ENCODE data around the gene MARVELD3.
"Not testable (repeated sequence)": the region's sequence is repeated elsewhere in the genome, so short reads cannot be mapped to it uniquely, and the experiment has no call there.

The MARVELD3 gene

DNA sequence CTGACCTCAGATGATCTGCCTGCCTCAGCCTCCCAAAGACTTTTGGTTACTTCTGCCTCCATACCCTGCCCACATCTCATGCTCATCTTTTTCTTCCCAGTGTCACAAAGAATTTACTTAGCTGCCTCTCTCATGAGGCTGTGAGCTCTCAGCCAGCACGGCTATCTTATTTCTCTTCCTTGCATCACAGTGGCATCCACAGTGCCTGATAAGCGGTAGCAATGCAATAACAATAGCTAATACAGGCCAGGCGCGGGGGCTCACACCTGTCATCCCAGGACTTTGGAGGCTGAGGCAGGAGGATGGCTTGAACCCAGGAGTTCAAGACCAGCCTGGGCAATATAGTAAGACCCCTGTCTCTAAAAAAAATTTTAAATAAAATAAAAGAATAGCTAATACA, 15.5 kb upstream of the MARVELD3 start:
- ChIA-PET POLR2A (no interaction called here), CTCF (interaction anchor here (0.6 to 7.2 kb wide), 57 partner anchors 9 to 480 kb away, joined by 3 to 111 read pairs (median 5); partner anchors contain the start of genes CHST4, TAT and ZNF23)
- TF ChIP-seq, protein P1, sequence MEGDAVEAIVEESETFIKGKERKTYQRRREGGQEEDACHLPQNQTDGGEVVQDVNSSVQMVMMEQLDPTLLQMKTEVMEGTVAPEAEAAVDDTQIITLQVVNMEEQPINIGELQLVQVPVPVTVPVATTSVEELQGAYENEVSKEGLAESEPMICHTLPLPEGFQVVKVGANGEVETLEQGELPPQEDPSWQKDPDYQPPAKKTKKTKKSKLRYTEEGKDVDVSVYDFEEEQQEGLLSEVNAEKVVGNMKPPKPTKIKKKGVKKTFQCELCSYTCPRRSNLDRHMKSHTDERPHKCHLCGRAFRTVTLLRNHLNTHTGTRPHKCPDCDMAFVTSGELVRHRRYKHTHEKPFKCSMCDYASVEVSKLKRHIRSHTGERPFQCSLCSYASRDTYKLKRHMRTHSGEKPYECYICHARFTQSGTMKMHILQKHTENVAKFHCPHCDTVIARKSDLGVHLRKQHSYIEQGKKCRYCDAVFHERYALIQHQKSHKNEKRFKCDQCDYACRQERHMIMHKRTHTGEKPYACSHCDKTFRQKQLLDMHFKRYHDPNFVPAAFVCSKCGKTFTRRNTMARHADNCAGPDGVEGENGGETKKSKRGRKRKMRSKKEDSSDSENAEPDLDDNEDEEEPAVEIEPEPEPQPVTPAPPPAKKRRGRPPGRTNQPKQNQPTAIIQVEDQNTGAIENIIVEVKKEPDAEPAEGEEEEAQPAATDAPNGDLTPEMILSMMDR (IDR thresholded peaks at IDR 0.05; ENCODE audit: control extremely low read depth, extremely low read depth, low read depth, missing control alignments): no peak
- DNase-seq (ENCODE audit: extremely low spot score): no peak

DNA sequence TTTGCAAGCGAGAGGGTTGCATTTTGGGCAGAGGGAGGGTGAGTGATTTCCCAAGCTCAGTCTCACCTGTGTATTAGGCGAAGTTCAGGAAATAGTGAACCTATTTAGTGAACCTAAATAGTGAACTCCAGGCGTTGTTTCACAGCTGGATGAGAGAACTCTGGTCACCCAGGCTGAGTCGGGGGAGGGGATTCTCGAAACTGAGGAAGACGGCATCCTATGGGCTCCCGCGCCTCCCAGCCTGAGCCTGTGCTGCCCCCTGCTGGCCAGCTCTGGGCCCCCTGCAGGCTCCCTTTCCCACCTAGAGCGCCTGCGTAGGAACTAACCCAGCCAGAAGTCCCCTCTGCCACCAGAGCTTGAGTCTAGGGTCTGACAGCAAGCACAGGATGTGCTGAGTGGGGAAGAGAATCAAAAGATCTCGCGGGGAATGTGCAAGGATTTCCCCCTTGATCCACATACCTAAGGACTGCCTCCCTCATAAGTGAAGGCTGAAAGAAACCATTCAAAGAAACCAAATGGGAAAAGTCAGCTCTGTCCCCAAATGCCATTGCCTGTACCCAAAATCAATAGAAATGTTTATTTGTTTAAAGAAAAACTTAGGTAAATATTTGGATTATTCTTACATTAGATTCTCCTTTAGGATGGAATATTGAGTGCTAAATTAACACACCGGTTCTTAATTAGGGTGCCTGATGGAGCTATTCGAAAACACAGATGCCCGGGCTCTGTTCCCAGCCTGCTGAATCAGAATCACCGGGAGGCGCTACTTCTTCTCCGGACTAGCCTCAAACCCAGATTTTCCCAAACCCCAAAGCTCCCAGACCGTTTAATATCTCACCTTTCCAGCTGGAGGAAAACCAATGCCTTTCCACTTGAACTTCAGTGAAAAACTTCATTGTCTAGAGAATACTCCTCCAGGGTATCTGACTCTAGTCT, 14.8 kb upstream of the MARVELD3 start:
- ChIA-PET CTCF (interaction anchor here (0.6 to 7.2 kb wide), 67 partner anchors 9 to 479 kb away, joined by 3 to 111 read pairs (median 5); partner anchors contain the start of genes CHST4, TAT and ZNF23), POLR2A (no interaction called here)
- TF ChIP-seq, protein P1 (IDR thresholded peaks at IDR 0.05; ENCODE audit: control extremely low read depth, extremely low read depth, low read depth, missing control alignments): peak; percentile 94
- DNase-seq (ENCODE audit: extremely low spot score): peak; percentile 85

DNA sequence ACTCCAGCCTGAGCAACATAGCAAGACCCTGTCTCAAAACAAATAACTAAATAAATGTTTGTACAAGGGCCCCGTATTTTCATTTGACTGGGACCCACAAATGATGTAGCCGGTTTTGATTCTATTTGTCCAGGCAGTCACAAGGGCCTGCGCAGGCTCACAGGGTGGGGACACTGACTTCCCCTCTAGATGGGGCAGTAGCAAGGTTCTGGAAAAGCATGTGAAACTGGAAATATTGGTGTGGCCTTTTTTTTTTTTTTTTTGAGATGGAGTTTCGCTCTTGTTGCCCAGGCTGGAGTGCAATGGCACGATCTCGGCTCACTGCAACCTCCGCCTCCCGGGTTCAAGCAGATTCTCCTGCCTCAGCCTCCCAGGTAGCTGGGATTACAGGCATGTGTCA, 11.0 kb upstream of the MARVELD3 start:
- POLR2A ChIA-PET; DNase-seq (ENCODE audit: extremely low spot score): not testable (repeated sequence)
- CTCF ChIA-PET: interaction anchor here (1.1 to 1.9 kb wide), 5 partner anchors 18 to 303 kb away, joined by 3 to 6 read pairs (median 3); no protein-coding TSS in a partner anchor

DNA sequence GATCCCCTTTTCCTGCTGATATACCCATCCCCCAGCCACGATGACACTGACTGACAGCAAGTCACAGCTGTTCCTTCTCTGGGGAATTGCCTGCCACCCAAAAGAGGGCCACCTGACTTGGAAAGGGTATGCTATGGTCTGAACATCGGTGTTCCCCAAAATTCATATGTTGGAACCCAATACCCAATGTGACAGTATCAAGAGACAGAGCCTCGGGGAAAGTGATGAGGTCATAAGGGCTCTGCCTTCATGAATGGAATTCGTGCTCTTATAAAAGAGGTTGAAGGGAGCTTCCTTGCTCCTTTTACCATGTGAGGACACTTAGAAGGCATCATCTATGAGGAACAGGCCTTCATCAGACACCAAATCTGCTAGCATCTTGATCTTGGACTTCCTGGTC, 7.6 kb upstream of the MARVELD3 start:
- ChIA-PET POLR2A (no interaction called here), CTCF (interaction anchor here (1.0 to 2.0 kb wide), 3 partner anchors 10 to 13 kb away, joined by 4 to 9 read pairs (median 5); no protein-coding TSS in a partner anchor)
- TF ChIP-seq, protein P1 (IDR thresholded peaks at IDR 0.05; ENCODE audit: control extremely low read depth, extremely low read depth, low read depth, missing control alignments): no peak
- DNase-seq (ENCODE audit: extremely low spot score): no peak

DNA sequence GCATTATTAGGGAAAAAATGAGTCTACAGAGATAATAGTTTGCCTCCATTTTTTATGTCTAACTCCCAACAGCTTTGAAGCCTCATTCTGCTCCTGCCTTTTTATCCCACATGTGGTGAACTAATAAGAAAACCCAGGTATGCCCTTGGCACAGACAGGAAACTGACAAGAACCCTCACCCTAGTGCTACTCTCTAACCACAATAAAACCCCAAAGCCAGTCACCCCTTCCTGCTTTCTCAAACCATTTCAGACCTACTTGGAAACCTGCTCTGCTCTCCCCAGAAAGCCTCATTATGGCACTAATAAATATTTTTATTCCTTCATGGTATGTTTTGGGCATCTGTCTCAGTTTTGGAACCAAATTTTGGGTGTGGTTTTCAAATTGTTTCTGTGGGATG, 3.9 kb upstream of the MARVELD3 start:
- CTCF ChIA-PET: interaction anchor here (3.9 kb wide), 1 partner anchor 11 kb away, joined by 26 read pairs; no protein-coding TSS in a partner anchor
- TF ChIP-seq, protein P1 (IDR thresholded peaks at IDR 0.05; ENCODE audit: control extremely low read depth, extremely low read depth, low read depth, missing control alignments): no peak
- no peak for DNase-seq (ENCODE audit: extremely low spot score)
- POLR2A ChIA-PET: no interaction called here

DNA sequence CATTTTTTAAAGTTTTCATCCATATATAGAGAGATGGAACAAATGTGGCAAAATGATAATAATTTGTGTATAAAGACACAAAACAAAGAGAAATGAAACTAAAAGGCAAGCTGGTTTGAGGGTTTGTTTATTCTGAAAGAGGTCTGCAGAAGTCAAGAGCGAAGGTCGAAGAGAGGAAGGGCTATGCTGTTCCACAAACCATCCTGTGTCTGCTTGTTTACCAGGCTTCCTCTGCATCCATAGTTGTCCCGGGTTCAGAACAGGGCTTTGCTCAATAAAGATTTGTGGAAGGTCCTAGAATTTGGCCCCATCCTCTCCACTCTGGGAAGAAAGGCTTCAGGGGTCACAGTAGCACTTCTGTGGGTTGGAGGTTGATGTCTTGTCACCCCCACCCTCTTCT, 2.4 kb upstream of the MARVELD3 start:
- TF ChIP-seq, protein P1 (IDR thresholded peaks at IDR 0.05; ENCODE audit: control extremely low read depth, extremely low read depth, low read depth, missing control alignments): no peak
- DNase-seq (ENCODE audit: extremely low spot score): peak; percentile 34
- ChIA-PET POLR2A (no interaction called here), CTCF (interaction anchor here (1.0 kb wide), 1 partner anchor 211 kb away, joined by 3 read pairs; no protein-coding TSS in a partner anchor)
